Adipose tissue (tissue), 3 donors: ENCODE measurements around the gene TNF. TPM values are rescaled to one million over a fixed set of nuclear protein-coding genes. Genes with fewer than 3 reads are reported as not detected.
"Not testable (repeated sequence)": the region's sequence is repeated elsewhere in the genome, so short reads cannot be mapped to it uniquely, and the experiment has no call there.

Experiments used
- H3K27ac ChIP-seq: one replicate; pipeline ENCODE4 v1.5.1; 2013; ENCODE audit warnings: low read depth, low read length
- WGBS, 3 donors: extraction: QIAGEN DNeasy Blood & Tissue Kit; methylation state at CpG; one replicate each; pipeline ENCODE4 v1.1.7; 2013; 5-methylcytosine and 5-hydroxymethylcytosine counted together
- polyA plus RNA-seq, 3 donors: library from polyadenylated mRNA; stranded (reverse); fragments of 200-250 nt; gene quantifications; one replicate each; pipeline ENCODE4 v1.2.3, GENCODE V29; 2013
- donor health status: healthy with polysubstance abuse.
- donor health status: Bipolar disorder and iron deficiency.
- donor health status: healthy.

TNF gene
- polyA plus RNA-seq, 3 donors = 0.16 to 1.1 (median 0.56) TPM

DNA sequence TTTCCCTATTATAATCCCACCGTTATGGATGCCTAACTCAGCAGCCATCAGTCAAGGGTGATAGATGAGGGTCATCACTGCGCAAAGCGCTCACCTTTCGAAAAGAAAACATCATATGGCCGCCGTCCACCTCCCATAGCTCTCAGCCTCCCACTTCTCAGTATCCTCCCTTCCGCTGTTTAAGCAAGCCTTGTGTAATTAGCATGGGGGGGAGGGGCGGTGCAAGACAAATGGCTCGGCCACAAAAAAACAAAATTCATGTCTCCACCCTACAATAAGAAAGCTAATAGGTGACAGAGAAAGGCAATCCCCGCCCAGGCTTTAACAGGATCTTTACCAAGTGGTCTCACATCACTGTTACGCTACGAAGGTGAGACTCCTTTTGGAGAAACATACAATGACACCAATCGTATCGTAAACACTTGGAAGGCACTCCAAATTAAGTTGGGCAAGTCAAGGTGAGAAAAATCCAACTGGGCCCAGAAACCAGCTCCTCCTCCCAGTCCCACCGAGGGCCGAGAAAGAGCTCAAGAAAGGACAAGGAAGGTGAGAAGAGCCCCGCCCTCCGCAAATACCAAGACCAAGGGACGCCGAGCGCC lies 34.2 kb upstream of the TNF start:
- WGBS, 3 donors = 0 to 1% (median 0%) methylated on average over 21 of the region's 21 CpGs
- H3K27ac ChIP-seq = peak overlapping the region; percentile 65

DNA sequence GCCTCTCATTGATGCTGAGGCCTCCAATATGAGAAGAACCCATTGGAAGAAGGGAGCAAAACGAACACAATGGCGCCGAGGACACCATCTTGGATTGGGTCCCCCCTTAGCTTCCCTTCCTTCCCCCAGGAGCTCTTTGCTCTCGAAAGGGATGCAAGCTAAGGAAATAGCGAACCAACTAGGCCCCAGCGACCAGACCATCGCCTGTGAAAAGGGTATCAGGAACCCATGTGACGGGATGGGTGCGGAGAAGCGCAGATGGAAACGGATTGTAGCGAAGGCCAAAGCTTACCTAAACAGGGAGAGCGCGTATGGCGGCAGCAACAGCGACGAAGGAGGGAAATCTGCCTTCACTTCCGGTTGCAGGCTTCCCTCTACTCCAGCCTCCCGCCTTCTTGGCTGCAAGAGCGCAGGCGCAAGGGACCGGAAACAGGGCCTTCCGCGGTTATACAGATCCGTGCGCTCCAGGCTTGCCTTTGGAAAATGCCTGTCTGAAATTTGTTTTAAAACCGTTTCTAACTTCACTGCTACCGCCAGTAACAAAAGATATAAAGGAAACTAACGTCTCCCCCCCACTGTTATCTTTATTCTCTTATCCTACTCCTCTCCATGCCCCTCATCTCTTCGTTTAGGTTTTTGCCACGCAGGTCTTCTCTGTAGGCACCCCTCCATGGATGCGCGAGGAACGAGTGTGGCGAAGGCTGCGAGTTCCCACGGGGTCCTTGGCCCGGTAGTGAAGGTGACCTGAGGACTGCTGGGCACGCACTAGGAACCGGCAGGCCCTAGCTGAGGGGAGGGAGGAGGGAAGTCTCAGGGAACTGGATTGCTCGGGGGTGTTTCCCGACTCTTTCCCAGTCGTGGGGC lies 33.5 kb upstream of the TNF start, which contains the start of gene DDX39B:
DDX39B (minus strand) TSS at position 346 of the 864 bp plus-strand sequence. CDS start 1,471 bp downstream, outside the sequence.
- peak within 1 kb of the TSS; percentile 65 for H3K27ac ChIP-seq
- 0 to 1% (median 0%) methylated on average over 43 of the region's 43 CpGs for WGBS, 3 donors

DNA sequence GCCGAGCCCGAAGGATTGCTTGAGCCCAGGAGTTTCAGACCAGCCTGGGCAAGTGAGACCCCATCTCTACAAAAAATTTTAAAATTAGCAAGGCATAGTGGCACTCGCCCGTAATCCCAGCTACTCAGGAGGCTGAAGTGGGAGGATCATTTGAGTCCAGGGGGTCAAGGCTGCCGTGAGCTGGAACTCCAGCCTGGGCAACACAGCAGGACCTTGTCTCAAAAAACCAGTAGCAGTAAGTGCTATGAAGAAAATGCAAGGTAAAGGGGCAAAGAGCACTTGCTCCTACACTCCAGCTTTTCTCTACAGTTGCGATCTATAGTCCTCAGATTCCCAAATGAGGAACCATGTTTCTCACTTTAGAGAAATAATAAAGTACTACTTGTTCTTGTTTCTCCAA lies 31.7 kb upstream of the TNF start:
- no peak overlapping the region for H3K27ac ChIP-seq
- 93 to 97% (median 94%) methylated on average over 6 of the region's 6 CpGs for WGBS, 3 donors

DNA sequence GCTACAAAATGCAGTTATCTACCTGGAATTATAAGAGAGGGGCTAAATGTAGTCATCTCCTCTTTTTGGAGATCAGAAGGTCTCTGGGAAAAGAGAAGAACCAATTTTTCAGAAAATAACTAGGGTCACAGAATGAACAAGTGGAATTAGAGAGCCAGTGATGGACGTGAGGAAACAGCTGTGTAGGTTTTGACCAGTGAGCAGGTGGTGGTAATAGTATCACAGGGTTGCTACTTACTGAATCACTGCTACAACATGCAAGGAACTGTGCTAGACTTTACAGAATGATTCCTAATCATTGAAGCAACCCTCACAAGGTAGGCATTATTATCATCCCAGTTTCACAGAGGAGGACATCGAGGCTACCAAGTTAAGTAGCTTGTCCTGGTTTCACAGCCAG lies 30.7 kb upstream of the TNF start:
- no peak overlapping the region for H3K27ac ChIP-seq
- WGBS, 3 donors = 76 to 88% (median 80%) methylated on average over 2 of the region's 2 CpGs

DNA sequence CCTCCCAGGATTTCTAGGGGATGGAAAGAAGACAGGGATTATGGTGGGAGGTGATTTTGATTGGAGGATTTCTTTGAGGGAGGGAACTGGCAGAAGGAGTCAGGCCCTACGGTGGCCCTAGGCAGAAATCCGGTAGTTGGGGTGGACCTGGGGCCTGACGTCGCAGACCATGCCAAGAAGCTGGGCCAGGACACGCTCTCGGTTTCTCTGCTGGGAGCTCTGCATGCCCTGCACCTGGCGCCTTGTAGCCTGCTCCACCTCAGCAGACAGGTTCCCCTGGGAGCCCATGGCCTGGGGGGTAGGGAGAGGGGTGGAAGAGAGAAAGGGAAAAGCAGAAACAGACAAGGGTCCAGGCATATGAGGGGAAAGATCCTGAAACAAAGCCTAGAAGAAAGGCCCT lies 30.1 kb upstream of the TNF start:
- H3K27ac ChIP-seq = no peak overlapping the region
- 72 to 89% (median 85%) methylated on average over 7 of the region's 7 CpGs for WGBS, 3 donors

DNA sequence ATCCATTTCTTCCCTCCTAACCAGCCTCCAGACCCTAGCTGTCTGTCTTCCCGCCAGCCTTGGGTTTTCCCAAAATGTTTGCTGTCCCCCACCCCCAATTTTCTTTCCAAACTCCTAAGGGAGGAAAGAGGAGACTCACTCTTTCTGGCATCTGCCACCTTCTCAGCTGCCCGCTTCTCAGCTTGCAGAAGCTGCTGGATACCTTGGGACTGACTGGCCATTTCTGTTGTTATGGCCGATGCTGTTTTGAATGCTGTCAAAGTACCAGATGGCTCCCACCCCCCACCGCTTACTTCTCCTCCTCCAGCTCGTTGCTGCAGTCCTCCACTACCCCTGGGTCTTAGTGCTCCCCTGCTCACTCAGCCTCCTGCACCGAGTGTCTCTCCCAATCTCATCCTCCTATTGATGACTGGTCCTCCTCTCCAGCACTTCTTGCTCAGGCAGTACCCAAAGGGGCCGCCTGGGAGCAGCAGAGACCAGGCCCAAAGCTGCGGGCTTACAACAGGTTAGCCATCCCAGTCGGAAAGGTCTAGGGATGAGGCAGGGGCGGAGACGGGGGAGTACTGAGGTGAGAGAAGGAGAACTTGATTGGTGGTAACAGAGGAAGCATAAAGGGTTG lies 28.9 kb upstream of the TNF start, which contains the start of gene ATP6V1G2:
ATP6V1G2 (minus strand) TSS at position 270 of the 619 bp plus-strand sequence; CDS start at position 221, 49 bp downstream.
- 7 to 12% (median 9%) methylated on average over 11 of the region's 11 CpGs for WGBS, 3 donors
- no peak within 1 kb of the TSS for H3K27ac ChIP-seq

DNA sequence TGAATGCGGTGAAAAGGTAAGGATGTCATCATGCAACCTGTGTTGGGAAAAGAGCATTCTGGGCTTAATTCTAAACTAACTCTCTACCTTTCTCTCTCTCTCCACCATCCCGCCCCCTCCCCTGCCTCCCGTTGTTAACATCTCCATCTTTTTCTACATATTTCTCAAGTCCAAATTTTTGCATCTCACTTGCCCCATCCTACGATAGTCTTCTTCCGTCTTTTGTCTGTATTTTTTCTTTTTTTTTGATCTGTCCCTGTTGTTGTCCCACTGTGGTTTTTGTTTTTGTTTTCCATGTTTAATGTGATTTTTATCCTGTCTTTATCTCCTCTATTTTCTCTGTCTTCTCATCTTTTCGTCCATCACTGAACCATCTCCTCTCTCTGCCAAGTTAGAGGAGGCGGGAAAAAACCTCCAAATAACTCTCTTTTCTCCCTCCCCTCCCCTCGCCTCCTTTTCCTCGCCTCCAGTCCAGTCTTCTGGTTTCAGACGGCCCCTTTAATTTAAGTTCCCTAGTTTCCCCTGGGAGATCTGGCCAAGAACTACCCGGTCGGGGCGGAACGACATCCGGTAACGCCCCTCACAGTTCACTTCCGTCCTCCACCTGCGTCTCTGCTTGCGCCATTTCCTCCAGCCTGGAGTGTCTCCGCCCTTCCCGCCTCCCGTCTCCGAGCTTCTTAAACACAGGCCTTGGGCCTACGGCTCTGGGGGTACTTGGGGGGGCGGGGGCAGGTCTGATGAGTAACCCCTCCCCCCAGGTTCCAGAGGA lies 28.2 kb upstream of the TNF start, which contains the start of gene NFKBIL1:
NFKBIL1 (plus strand) TSS at position 651 of the 769 bp plus-strand sequence; CDS start at position 738, 87 bp downstream.
- WGBS, 3 donors = 0% methylated on average over 25 of the region's 25 CpGs
- H3K27ac ChIP-seq = no peak within 1 kb of the TSS

DNA sequence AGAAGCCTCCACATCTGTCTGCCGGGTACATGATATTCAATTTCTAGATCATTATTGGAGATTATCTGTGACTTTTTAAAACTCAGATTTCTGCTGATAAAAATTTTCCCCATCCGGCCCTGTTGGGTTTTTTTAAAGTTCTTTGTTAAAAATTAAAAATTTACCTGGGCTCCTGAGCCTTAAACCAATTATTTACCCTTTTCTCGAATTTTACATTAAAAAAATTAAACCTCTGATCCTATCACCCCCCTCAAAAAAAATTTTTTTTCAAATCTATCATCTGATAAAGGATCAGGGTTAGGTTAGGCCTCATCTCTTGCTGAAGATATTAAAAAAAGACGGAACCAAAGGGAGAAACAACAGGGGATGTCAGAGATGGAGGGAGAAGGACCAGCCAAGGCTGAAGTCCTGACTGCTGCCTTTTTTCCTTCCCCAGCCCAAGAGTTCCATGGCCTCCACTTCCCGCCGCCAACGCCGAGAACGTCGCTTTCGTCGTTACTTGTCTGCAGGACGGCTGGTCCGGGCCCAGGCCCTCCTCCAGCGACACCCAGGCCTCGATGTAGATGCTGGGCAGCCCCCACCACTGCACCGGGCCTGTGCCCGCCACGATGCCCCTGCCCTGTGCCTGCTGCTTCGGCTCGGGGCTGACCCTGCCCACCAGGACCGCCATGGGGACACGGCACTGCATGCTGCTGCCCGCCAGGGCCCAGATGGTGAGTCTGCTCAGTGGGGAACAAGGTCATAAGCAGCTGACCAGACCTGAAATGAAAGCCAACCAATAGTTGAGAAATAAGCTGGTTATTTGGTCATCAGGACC lies 27.4 kb upstream of the TNF start:
- no peak overlapping the region for H3K27ac ChIP-seq
- 73 to 77% (median 74%) methylated on average over 24 of the region's 24 CpGs for WGBS, 3 donors

DNA sequence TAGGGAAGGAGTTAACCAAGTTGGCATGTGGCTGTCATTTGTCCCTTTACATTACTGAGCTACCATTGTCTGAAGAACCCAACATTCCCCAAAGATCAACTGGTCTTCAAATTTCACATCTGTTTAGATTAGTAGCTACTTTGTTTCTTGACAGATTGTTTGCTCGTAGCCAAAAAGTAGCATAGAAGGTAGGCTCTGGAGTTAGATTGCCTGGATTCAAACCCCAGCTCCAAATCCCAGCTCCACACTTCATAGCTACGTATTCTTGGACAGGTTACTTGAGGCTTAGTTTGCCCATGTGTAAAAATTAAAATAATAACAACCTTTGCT lies 26.9 kb upstream of the TNF start:
- 91 to 96% (median 92%) methylated on average over 2 of the region's 2 CpGs for WGBS, 3 donors
- no peak overlapping the region for H3K27ac ChIP-seq

DNA sequence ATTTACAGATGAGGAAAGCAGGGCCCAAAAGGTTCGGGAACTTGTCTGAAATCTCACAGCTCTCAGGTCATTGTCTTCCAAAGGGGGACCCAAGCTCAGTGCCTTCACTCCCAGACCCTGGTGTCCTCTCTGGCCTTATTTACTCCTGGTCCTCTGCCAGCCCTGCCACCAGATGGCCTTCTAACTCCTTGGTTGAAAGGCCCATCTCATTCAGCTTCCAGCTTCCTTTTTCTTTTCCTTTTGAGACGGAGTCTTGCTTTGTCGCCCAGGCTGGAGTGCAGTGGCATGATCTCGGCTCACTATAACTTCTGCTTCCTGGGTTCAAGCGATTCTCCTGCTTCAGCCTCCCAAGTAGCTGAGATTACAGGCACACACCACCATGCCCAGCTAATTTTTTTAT lies 24.0 kb upstream of the TNF start:
- H3K27ac ChIP-seq = not testable (repeated sequence)
- 31 to 46% (median 33%) methylated on average over 5 of the region's 5 CpGs for WGBS, 3 donors

DNA sequence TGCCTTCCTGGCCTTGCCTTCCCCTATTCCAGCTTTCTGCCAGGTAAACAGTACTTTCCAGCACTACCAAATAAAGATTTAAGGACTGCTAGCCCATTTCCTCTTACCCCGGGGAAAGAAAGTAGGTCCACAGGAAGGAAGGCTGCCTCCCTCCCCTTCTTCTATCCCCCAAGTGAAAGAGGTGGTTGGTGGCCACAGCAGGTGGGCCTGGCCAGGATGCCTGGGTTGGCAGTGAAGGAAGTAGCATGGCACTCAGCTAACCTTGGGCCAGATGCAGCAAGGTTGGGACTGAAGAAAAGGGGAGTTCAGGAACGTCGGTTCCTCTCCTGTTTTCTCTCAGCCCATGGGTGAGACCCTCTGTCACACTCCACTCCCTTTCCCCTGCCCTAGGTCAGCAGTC lies 19.1 kb upstream of the TNF start:
- WGBS, 3 donors = 56 to 71% (median 57%) methylated on average over 3 of the region's 3 CpGs
- H3K27ac ChIP-seq = no peak overlapping the region

DNA sequence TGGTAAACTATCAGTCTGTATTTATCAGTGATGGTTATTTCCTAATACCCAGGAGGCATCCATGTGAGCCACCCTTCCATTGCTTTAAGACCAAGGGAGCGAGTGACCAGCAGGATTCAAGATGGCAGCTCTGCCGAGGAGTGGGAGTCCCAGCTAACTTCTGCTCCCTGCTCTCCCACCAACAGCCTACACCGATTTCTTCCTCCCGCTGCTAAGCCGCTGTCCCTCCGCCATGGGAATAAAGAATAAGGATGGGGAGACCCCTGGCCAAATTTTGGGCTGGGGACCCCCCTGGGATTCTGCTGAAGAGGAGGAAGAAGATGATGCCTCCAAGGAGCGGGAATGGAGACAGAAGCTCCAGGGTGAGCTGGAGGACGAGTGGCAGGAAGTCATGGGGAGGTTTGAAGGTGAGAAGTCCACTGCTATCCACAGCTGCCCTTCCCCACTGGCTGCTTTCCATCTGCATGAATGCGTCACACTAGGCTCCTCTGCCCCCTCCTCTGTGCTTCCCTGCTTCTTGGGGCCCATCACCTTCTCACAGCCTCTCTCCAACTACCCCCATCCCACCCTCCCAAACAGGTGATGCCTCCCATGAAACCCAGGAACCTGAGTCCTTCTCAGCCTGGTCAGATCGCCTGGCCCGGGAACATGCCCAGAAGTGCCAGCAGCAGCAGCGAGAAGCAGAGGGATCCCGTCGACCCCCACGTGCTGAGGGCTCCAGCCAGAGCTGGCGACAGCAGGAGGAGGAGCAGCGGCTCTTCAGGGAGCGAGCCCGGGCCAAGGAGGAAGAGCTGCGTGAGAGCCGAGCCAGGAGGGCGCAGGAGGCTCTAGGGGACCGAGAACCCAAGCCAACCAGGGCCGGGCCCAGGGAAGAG lies 17.7 kb upstream of the TNF start:
- WGBS, 3 donors = 54 to 81% (median 60%) methylated on average over 24 of the region's 24 CpGs
- H3K27ac ChIP-seq = no peak overlapping the region

DNA sequence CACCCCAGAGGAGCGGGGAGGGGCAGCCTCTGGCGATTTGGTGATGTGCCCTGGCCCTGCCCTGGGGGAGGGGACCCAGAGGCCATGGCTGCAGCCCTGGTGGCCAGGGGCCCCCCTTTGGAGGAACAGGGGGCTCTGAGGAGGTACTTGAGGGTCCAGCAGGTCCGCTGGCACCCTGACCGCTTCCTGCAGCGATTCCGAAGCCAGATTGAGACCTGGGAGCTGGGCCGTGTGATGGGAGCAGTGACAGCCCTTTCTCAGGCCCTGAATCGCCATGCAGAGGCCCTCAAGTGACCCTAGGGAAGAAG lies 17.1 kb upstream of the TNF start:
- WGBS, 3 donors = 76 to 90% (median 77%) methylated on average over 8 of the region's 8 CpGs
- H3K27ac ChIP-seq = no peak overlapping the region

DNA sequence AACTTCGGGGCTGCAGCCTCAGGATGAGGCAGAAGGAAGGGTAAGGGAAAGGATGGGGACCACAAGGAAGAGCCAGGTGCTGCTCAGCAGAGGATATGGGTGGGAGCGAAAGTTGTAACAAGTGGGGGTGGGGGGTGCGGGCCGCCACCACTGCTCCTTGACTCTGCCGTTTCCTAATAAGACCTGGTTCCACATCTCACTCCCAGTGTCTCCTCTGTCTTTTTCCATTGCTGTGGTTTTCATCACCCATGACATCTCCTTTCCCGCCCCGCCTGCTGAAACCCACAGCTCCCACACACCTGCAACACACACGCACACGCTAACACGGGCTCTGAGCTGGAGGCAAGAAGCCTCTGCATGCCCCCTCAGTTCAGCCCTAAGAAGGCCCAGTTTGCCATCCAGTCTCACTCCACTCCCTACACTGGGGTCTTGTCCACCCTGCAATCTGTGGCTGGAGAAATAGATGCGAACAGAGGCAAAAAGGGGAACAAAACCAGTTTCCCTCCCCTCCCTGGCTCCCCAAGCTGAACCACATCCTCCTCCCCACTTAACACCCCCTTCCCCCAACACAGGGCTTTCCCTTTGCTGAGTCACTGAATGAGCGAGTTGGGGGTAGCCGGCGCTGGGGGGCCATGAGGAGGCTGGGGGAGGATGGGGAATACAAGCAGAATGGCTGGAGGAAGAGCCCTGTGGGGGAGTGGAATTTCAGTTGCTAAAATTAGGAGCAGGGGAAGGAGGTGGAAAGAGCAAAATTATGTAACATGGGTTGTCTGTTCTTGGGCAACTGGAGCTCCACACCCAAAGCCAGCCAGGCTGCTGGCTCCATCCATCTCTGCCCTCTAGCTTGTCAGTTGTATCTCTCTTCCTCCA lies 16.5 kb upstream of the TNF start:
- H3K27ac ChIP-seq = no peak overlapping the region
- 47 to 84% (median 53%) methylated on average over 14 of the region's 14 CpGs for WGBS, 3 donors

DNA sequence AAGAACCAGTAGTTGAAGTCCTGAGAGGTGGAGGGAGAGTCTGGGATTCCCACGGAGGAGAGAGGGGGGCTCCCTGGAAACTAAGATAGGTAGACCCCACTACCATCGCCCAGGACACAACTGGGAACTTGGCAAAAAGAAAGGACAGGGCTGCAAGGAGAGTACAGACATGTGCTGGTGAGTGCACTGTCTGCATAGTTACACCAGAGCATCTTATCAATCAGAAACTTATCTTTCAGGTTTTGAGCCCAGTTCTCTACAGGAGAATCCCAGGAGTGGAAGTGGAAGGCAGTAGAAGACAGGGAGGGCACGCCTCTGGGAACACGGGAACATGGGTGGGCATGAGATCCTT lies 15.8 kb upstream of the TNF start:
- WGBS, 3 donors = 33 to 79% (median 50%) methylated on average over 4 of the region's 4 CpGs
- H3K27ac ChIP-seq = no peak overlapping the region

DNA sequence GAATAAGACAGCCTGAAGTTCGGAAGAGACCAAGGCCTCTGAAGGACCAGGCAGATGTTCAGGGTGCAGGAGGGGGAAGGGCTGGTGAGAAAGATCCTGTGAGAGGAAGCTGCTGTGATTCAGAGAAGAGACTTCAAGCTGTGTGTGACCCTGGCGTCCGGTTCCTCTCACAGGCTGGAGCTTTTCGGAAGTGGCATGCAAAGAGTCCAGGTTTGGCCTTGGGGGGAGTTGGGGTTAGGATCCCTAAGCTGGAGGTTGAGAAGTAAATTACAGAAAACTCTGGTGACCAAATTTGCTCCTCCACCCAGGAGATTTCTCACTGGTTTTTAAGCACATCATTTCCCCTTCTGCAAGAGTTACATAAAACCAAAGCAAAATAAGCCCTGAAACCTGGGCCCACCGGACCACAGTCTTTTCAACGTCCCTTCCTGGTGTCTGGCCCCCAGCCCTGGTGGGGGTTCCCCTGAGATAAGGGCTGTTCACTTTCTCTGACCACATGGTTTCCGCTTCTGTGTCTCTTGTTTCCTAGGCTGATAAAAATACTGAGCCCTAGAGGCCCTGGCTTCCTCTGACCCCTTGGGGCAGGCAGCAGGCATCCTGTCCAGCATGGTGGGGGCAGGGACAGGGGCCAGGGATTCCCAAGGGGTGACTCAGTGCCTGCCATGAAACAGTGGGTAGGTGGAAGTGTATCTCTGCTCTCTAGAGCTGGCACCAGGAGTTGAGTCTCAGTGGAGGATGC lies 15.2 kb upstream of the TNF start:
- peak overlapping the region; percentile 51 for H3K27ac ChIP-seq
- 23 to 76% (median 32%) methylated on average over 7 of the region's 7 CpGs for WGBS, 3 donors
